Osteocyte (in vitro differentiated cells): ENCODE results near the gene DOCK1. TPM values are rescaled to one million over a fixed set of nuclear protein-coding genes. Genes with fewer than 3 reads are reported as not detected.

Experiments used
- DNase-seq: peaks from one replicate; pipeline ENCODE4 v3.0.0; 2021; ENCODE audit warnings: mixed read lengths; ENCODE audit not compliant: unreplicated experiment; ENCODE audit errors: extremely low spot score
- H3K27ac Mint-ChIP-seq: one replicate; pipeline ENCODE4 v1.8.0; 2021; ENCODE audit warnings: mild to moderate bottlenecking, mixed read lengths; ENCODE audit not compliant: unreplicated experiment
- H3K27me3 Mint-ChIP-seq: one replicate; pipeline ENCODE4 v1.8.0; 2021; ENCODE audit warnings: mixed read lengths; ENCODE audit not compliant: unreplicated experiment
- H3K36me3 Mint-ChIP-seq: one replicate; pipeline ENCODE4 v1.8.0; 2021; ENCODE audit warnings: mixed read lengths; ENCODE audit not compliant: unreplicated experiment
- H3K4me1 Mint-ChIP-seq: one replicate; pipeline ENCODE4 v1.8.0; 2021; ENCODE audit warnings: mixed read lengths; ENCODE audit not compliant: unreplicated experiment
- H3K4me3 Mint-ChIP-seq: one replicate; pipeline ENCODE4 v1.8.0; 2021; ENCODE audit warnings: mild to moderate bottlenecking, moderate library complexity, mixed read lengths; ENCODE audit not compliant: unreplicated experiment
- H3K9me3 Mint-ChIP-seq: one replicate; pipeline ENCODE4 v1.8.0; 2021; ENCODE audit warnings: mixed read lengths; ENCODE audit not compliant: unreplicated experiment
- total RNA-seq: library from RNA; stranded (reverse); gene quantifications from 2 replicates; pipeline ENCODE4 v1.2.1, GENCODE V29; 2021
- TF ChIP-seq, protein P1 (sequence below): fragments of 200-600 bp; sonication (generic); IDR thresholded peaks from 2 replicates; pipeline ENCODE4 v1.5.0; 2021; ENCODE audit warnings: antibody characterized with exemption, mild to moderate bottlenecking, moderate library complexity

DOCK1 gene
- total RNA-seq, 1 donor from 2014 or later, result 66.3 TPM

DNA sequence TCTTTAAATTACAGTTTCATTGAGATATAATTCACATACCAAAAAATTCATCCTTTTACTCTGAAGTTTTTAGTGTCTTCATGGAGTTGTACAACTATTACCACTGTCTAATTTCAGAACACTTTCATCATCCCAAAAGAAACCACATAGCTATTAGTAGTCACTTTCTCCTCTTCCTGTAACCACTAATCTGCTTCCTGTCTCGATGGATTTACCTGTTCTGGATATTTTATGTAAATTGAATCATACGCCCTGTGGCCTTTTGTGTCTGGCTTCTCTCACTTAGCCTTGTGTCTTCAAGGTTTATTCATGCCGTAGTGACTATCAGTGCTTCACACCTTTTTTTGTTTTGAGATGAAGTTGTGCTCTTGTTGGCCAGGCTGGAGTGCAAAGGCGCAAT is 135.5 kb downstream of the DOCK1 start:
- H3K9me3 Mint-ChIP-seq, result no peaks in the 10 kb centered on the region
- no peak overlapping the region for H3K27ac Mint-ChIP-seq
- TF ChIP-seq, protein P1, sequence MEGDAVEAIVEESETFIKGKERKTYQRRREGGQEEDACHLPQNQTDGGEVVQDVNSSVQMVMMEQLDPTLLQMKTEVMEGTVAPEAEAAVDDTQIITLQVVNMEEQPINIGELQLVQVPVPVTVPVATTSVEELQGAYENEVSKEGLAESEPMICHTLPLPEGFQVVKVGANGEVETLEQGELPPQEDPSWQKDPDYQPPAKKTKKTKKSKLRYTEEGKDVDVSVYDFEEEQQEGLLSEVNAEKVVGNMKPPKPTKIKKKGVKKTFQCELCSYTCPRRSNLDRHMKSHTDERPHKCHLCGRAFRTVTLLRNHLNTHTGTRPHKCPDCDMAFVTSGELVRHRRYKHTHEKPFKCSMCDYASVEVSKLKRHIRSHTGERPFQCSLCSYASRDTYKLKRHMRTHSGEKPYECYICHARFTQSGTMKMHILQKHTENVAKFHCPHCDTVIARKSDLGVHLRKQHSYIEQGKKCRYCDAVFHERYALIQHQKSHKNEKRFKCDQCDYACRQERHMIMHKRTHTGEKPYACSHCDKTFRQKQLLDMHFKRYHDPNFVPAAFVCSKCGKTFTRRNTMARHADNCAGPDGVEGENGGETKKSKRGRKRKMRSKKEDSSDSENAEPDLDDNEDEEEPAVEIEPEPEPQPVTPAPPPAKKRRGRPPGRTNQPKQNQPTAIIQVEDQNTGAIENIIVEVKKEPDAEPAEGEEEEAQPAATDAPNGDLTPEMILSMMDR, result no peak
- H3K36me3 Mint-ChIP-seq, result peaks cover 64% of the 10 kb centered on the region
- DNase-seq, result no peak
- H3K27me3 Mint-ChIP-seq, result no peaks in the 10 kb centered on the region
- no peaks in the 10 kb centered on the region for H3K4me1 Mint-ChIP-seq
- no peak overlapping the region for H3K4me3 Mint-ChIP-seq

- Mint-ChIP-seq H3K4me1 (no peaks in the 10 kb centered on the region), H3K27ac (no peak overlapping the region), H3K9me3 (no peaks in the 10 kb centered on the region), H3K27me3 (no peaks in the 10 kb centered on the region), H3K4me3 (no peak overlapping the region), H3K36me3 (peaks cover 63% of the 10 kb centered on the region)
- TF ChIP-seq, protein P1, result no peak
- DNase-seq, result no peak
Observed at GRCh38 chr10:127041552-127041951, 136.3 kb downstream of the DOCK1 start.

- no peaks in the 10 kb centered on the region for H3K27me3 Mint-ChIP-seq
- peaks cover 58% of the 10 kb centered on the region for H3K36me3 Mint-ChIP-seq
- DNase-seq, result no peak
- H3K27ac Mint-ChIP-seq, result no peak overlapping the region
- H3K4me1 Mint-ChIP-seq, result peaks cover 17% of the 10 kb centered on the region
- no peak overlapping the region for H3K4me3 Mint-ChIP-seq
- TF ChIP-seq, protein P1, result no peak
- no peaks in the 10 kb centered on the region for H3K9me3 Mint-ChIP-seq
Observed at GRCh38 chr10:127043301-127043700, 138.1 kb downstream of the DOCK1 start.

GRCh38 chr10:127044186-127044585 is 139.0 kb downstream of the DOCK1 start:
- DNase-seq, result peak; percentile 63
- no peaks in the 10 kb centered on the region for H3K9me3 Mint-ChIP-seq
- peaks cover 54% of the 10 kb centered on the region for H3K36me3 Mint-ChIP-seq
- no peak overlapping the region for H3K27ac Mint-ChIP-seq
- H3K27me3 Mint-ChIP-seq, result no peaks in the 10 kb centered on the region
- H3K4me1 Mint-ChIP-seq, result peaks cover 17% of the 10 kb centered on the region
- H3K4me3 Mint-ChIP-seq, result no peak overlapping the region
- TF ChIP-seq, protein P1, result no peak

- peak; percentile 38 for DNase-seq
- Mint-ChIP-seq H3K27me3 (no peaks in the 10 kb centered on the region), H3K36me3 (peaks cover 33% of the 10 kb centered on the region), H3K9me3 (no peaks in the 10 kb centered on the region), H3K4me1 (peaks cover 17% of the 10 kb centered on the region), H3K27ac (peak overlapping the region; percentile 56), H3K4me3 (no peak overlapping the region)
- TF ChIP-seq, protein P1, result no peak
Observed at GRCh38 chr10:127046975-127047877, 142.0 kb downstream of the DOCK1 start.
